Neural progenitor cell (in vitro differentiated cells): ENCODE results near the gene PHF14.

ENCODE experiments used
- EZH2phosphoT487 ChIP-seq: fragments of 200-600 bp; sonication (generic); IDR thresholded peaks from 2 replicates; pipeline ENCODE4 v1.6.1; 2017; ENCODE audit warnings: antibody characterized with exemption
- TF ChIP-seq, protein P1 (sequence below): fragments of 200-600 bp; sonication (generic); IDR thresholded peaks from 2 replicates; pipeline ENCODE4 v1.5.1; 2017; ENCODE audit warnings: antibody characterized with exemption, mild to moderate bottlenecking

DNA sequence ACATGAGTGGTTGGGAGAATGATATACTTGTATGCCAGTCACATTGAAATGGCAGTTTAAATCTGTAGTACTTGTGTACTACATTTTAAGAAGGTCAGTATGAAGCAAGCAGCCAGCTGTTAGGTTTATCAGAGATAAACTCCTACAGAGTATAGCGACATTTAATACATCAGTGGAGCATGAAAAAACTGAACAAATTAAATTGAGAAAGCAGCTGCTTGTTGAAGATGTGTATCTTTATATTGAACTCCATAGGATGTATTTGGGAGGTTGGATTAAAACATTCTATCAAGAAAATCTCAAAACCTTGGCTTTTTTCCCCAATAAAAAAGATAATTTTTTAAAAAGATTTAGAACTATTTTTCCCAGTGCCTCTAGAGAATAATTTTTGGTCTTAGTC lies 47.8 kb downstream of the PHF14 start:
- TF ChIP-seq EZH2phosphoT487: no peak
- TF ChIP-seq, protein P1, sequence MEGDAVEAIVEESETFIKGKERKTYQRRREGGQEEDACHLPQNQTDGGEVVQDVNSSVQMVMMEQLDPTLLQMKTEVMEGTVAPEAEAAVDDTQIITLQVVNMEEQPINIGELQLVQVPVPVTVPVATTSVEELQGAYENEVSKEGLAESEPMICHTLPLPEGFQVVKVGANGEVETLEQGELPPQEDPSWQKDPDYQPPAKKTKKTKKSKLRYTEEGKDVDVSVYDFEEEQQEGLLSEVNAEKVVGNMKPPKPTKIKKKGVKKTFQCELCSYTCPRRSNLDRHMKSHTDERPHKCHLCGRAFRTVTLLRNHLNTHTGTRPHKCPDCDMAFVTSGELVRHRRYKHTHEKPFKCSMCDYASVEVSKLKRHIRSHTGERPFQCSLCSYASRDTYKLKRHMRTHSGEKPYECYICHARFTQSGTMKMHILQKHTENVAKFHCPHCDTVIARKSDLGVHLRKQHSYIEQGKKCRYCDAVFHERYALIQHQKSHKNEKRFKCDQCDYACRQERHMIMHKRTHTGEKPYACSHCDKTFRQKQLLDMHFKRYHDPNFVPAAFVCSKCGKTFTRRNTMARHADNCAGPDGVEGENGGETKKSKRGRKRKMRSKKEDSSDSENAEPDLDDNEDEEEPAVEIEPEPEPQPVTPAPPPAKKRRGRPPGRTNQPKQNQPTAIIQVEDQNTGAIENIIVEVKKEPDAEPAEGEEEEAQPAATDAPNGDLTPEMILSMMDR: no peak
